Measurements from ENCODE around the gene CAP2.

Gene CAP2

DNA sequence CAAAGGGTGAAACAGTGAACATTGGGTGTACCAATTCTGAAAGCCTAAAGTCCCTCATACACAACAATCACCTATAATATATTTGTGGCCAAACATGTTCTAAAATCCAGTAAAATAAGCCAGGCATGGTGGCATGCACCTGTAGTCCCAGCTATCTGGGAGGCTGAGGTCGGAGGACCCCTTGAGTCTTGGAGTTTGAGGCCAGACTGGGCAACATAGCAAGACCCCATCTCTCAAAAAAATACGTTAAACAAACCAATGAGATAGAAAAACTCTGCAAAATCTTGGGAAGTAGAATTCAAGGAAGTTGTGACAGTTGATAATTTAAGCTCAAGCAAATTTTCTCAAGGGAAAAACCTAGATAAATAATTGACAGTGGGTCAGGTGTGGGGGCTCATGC lies 92.6 kb downstream of the CAP2 start:
- no peak for DNase-seq
- no peak overlapping the region for H3K27ac ChIP-seq (ENCODE audit: low read length)
- H4K20me1 ChIP-seq (ENCODE audit: insufficient read depth, low read length), result no peaks in the 10 kb centered on the region
- no peak overlapping the region for H3K4me3 ChIP-seq (ENCODE audit: low read depth in 1 of 2, low read length in 2 of 2)
- H3K9me3 ChIP-seq (ENCODE audit: insufficient read depth, low read length, severe bottlenecking), result no peaks in the 10 kb centered on the region
- no peak for ATAC-seq (ENCODE audit: insufficient read depth, low read depth)
- TF ChIP-seq, protein P1, sequence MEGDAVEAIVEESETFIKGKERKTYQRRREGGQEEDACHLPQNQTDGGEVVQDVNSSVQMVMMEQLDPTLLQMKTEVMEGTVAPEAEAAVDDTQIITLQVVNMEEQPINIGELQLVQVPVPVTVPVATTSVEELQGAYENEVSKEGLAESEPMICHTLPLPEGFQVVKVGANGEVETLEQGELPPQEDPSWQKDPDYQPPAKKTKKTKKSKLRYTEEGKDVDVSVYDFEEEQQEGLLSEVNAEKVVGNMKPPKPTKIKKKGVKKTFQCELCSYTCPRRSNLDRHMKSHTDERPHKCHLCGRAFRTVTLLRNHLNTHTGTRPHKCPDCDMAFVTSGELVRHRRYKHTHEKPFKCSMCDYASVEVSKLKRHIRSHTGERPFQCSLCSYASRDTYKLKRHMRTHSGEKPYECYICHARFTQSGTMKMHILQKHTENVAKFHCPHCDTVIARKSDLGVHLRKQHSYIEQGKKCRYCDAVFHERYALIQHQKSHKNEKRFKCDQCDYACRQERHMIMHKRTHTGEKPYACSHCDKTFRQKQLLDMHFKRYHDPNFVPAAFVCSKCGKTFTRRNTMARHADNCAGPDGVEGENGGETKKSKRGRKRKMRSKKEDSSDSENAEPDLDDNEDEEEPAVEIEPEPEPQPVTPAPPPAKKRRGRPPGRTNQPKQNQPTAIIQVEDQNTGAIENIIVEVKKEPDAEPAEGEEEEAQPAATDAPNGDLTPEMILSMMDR (IDR thresholded peaks at IDR 0.05; ENCODE audit: borderline replicate concordance, extremely low read depth, low read length, poor library complexity, severe bottlenecking), result no peak
- no peak for TF ChIP-seq EZH2 (IDR thresholded peaks at IDR 0.05; ENCODE audit: borderline replicate concordance, low read depth, low read length, severe bottlenecking)
- no peaks in the 10 kb centered on the region for H3K36me3 ChIP-seq (ENCODE audit: insufficient read depth, low read length)
- no peak overlapping the region for H3K9ac ChIP-seq (ENCODE audit: low read depth, low read length)
- no peaks in the 10 kb centered on the region for H3K79me2 ChIP-seq (ENCODE audit: insufficient read depth, low read length)
- H3K27me3 ChIP-seq (ENCODE audit: insufficient read depth, low read length, poor library complexity), result no peaks in the 10 kb centered on the region
- no peak overlapping the region for H3K4me2 ChIP-seq (ENCODE audit: insufficient read depth, low read length)
- no peak overlapping the region for H2AFZ ChIP-seq (ENCODE audit: low read depth, low read length)
- no peaks in the 10 kb centered on the region for H3K4me1 ChIP-seq (ENCODE audit: insufficient read depth, low read length)

DNA sequence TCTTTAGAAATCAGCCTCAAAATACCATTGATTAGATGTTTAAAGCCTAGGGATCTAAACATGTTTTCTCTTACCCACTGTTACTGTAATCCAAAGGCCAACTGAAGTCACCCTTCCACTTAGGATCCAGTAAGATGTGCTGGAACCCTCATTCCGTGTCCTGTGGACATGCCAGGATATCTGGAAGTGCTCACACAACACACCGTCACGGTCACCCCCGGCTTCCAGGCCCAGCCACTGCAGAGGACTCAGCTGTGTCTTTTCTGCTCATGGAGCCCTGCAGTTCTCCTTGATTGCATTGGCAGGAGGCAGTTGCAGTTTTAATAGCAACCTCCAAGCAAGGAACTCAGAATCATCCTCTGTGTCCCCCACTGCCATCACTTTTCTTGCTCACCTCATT lies 93.3 kb downstream of the CAP2 start:
- no peak for TF ChIP-seq EZH2 (IDR thresholded peaks at IDR 0.05; ENCODE audit: borderline replicate concordance, low read depth, low read length, severe bottlenecking)
- TF ChIP-seq, protein P1 (IDR thresholded peaks at IDR 0.05; ENCODE audit: borderline replicate concordance, extremely low read depth, low read length, poor library complexity, severe bottlenecking), result no peak
- no peaks in the 10 kb centered on the region for H3K27me3 ChIP-seq (ENCODE audit: insufficient read depth, low read length, poor library complexity)
- H3K36me3 ChIP-seq (ENCODE audit: insufficient read depth, low read length), result no peaks in the 10 kb centered on the region
- no peak overlapping the region for H3K4me2 ChIP-seq (ENCODE audit: insufficient read depth, low read length)
- DNase-seq, result no peak
- H3K4me1 ChIP-seq (ENCODE audit: insufficient read depth, low read length), result no peaks in the 10 kb centered on the region
- ATAC-seq (ENCODE audit: insufficient read depth, low read depth), result no peak
- H3K4me3 ChIP-seq (ENCODE audit: low read depth in 1 of 2, low read length in 2 of 2), result no peak overlapping the region
- H3K9me3 ChIP-seq (ENCODE audit: insufficient read depth, low read length, severe bottlenecking), result no peaks in the 10 kb centered on the region
- H3K27ac ChIP-seq (ENCODE audit: low read length), result no peak overlapping the region
- H2AFZ ChIP-seq (ENCODE audit: low read depth, low read length), result no peak overlapping the region
- no peaks in the 10 kb centered on the region for H4K20me1 ChIP-seq (ENCODE audit: insufficient read depth, low read length)
- no peak overlapping the region for H3K9ac ChIP-seq (ENCODE audit: low read depth, low read length)
- no peaks in the 10 kb centered on the region for H3K79me2 ChIP-seq (ENCODE audit: insufficient read depth, low read length)

GRCh38 chr6:17490724-17491123 lies 97.3 kb downstream of the CAP2 start:
- no peaks in the 10 kb centered on the region for H4K20me1 ChIP-seq (ENCODE audit: insufficient read depth, low read length)
- H3K9ac ChIP-seq (ENCODE audit: low read depth, low read length), result no peak overlapping the region
- no peak overlapping the region for H3K27ac ChIP-seq (ENCODE audit: low read length)
- no peaks in the 10 kb centered on the region for H3K9me3 ChIP-seq (ENCODE audit: insufficient read depth, low read length, severe bottlenecking)
- DNase-seq (no peak), ATAC-seq (ENCODE audit: insufficient read depth, low read depth) (no peak)
- H3K4me2 ChIP-seq (ENCODE audit: insufficient read depth, low read length), result no peak overlapping the region
- no peaks in the 10 kb centered on the region for H3K27me3 ChIP-seq (ENCODE audit: insufficient read depth, low read length, poor library complexity)
- TF ChIP-seq, protein P1 (IDR thresholded peaks at IDR 0.05; ENCODE audit: borderline replicate concordance, extremely low read depth, low read length, poor library complexity, severe bottlenecking), result no peak
- no peak for TF ChIP-seq EZH2 (IDR thresholded peaks at IDR 0.05; ENCODE audit: borderline replicate concordance, low read depth, low read length, severe bottlenecking)
- H2AFZ ChIP-seq (ENCODE audit: low read depth, low read length), result no peak overlapping the region
- H3K4me1 ChIP-seq (ENCODE audit: insufficient read depth, low read length), result no peaks in the 10 kb centered on the region
- no peaks in the 10 kb centered on the region for H3K36me3 ChIP-seq (ENCODE audit: insufficient read depth, low read length)
- H3K79me2 ChIP-seq (ENCODE audit: insufficient read depth, low read length), result no peaks in the 10 kb centered on the region
- H3K4me3 ChIP-seq (ENCODE audit: low read depth in 1 of 2, low read length in 2 of 2), result no peak overlapping the region
